ENCODE results near the gene KITLG.

Gene KITLG

DNA sequence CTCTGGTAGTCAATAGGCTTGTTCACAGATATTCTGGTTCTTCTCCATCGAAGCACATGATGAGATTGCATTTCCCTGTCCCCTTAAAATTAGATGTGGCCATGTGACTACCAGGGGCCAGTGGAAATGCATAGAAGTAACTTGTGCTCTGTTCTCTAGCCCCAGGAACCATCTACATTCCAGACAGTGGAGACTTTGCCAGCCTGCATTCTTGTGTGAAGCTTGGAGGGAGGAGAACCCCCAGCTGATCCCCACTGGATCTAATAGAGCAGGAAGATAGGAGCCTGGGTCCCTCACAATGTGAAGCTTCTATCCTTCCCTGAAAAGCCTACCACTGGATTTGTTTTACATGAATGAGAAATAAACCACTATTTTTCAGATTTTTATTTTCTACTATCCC lies 130.1 kb downstream of the KITLG start:
- H3K4me1 ChIP-seq (ENCODE audit: control insufficient read depth, insufficient read depth, low read length) = peaks cover 6% of the 10 kb centered on the region; the same call in 1 of the 2 replicates
- no peaks in the 10 kb centered on the region for H3K27me3 ChIP-seq (ENCODE audit: control insufficient read depth, insufficient read depth, low read length)
- no peak overlapping the region for H3K27ac ChIP-seq (ENCODE audit: low read depth, low read length)
- H3K36me3 ChIP-seq (ENCODE audit: control insufficient read depth, insufficient read depth, low read length) = no peaks in the 10 kb centered on the region
- H3K9me3 ChIP-seq (ENCODE audit: control insufficient read depth, insufficient read depth, low read depth, low read length) = no peaks in the 10 kb centered on the region
- no peak overlapping the region for H3K4me3 ChIP-seq (ENCODE audit: low read depth, low read length)
- H3K9ac ChIP-seq (ENCODE audit: low read length) = no peak overlapping the region

DNA sequence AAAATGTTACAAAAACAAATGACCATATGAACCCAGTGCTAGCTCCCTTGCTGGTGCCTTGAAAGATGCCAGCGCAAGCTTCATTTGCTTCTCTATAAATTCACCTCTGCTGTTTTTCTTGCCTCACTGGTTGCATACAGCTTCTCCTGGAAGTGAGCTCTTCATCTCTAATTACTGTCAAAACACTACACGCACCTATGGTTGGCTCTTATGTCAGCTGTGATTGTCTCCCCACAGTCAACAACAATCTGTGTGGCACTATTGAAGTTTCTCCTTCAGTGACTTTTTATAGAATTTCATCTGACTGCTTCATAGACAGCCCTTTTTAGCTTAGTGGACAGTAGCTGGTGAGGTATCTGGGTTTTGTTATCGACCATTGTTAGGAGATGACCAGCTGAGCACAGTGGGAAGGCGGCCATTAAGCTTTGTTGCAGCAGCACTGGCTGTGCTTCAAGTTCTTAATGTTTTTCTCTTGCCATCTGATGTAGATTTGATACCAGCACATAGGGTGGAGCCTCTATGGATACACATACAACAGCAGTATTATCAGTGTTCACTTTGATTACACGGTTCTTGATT lies 131.8 kb downstream of the KITLG start:
- Histone ChIP-seq H3K36me3 (ENCODE audit: control insufficient read depth, insufficient read depth, low read length) (no peaks in the 10 kb centered on the region), H3K4me1 (ENCODE audit: control insufficient read depth, insufficient read depth, low read length) (peaks cover 6% of the 10 kb centered on the region; the same call in 1 of the 2 replicates), H3K9ac (ENCODE audit: low read length) (no peak overlapping the region), H3K27ac (ENCODE audit: low read depth, low read length) (no peak overlapping the region), H3K9me3 (ENCODE audit: control insufficient read depth, insufficient read depth, low read depth, low read length) (no peaks in the 10 kb centered on the region), H3K27me3 (ENCODE audit: control insufficient read depth, insufficient read depth, low read length) (no peaks in the 10 kb centered on the region), H3K4me3 (ENCODE audit: low read depth, low read length) (no peak overlapping the region)

DNA sequence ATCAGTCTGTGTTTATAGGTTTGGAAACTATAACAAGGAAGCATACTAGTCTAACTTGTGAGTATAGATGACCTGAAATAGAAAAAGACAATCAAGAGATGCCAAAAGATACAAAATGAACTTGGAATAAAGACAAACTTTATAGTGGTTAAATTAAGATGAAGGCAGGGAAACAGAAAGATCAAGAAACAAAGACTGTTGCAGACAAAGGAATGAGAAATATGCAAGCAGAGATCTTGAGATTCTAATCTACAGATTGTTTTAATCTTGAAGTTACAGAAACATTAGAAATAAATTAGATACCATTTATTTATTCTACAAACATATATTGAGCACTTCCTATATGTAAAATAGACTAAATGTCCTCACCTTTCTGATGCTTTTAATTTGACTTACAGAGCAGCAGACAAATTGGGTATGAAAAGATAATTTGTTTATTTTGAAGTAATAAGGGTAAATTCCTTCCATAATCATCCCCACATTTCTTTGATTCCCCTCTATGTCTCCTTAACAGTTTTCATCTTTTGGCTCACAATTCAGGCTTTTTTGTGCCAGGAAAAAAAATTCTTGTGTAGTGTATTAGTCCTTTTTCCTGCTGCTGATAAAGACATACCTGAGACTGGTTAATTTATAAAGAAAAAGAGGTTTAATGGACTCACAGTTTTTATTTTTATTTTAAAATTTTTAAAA lies 134.4 kb downstream of the KITLG start:
- H3K4me1 ChIP-seq (ENCODE audit: control insufficient read depth, insufficient read depth, low read length) = peaks cover 6% of the 10 kb centered on the region; the same call in 1 of the 2 replicates
- no peak overlapping the region for H3K4me3 ChIP-seq (ENCODE audit: low read depth, low read length)
- H3K27me3 ChIP-seq (ENCODE audit: control insufficient read depth, insufficient read depth, low read length) = no peaks in the 10 kb centered on the region
- H3K36me3 ChIP-seq (ENCODE audit: control insufficient read depth, insufficient read depth, low read length) = no peaks in the 10 kb centered on the region
- 0 out of 2 replicates have a peak, but pooled peaks cover 2% of the 10 kb centered on the region for H3K9me3 ChIP-seq (ENCODE audit: control insufficient read depth, insufficient read depth, low read depth, low read length)
- no peak overlapping the region for H3K9ac ChIP-seq (ENCODE audit: low read length)
- no peak overlapping the region for H3K27ac ChIP-seq (ENCODE audit: low read depth, low read length)

DNA sequence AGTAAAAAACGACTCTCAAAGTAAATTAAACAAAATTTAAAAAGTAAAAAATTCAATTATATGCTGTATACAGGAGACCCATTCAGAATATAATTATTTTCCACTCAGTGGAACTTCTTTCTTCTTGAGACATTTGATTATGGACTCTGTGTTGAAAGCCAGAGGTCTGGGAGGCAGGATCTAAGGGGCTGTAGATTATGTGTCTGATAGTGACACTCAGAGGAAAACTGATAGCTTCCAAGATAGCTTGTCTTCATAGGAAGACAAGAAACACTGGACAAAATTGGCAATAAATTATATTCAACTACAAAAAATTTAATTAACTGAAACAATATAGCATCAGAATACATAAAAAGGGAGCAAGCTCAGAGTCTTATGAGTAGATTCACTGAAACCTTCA lies 135.8 kb downstream of the KITLG start:
- Histone ChIP-seq H3K9ac (ENCODE audit: low read length) (no peak overlapping the region), H3K4me3 (ENCODE audit: low read depth, low read length) (no peak overlapping the region), H3K27me3 (ENCODE audit: control insufficient read depth, insufficient read depth, low read length) (no peaks in the 10 kb centered on the region), H3K27ac (ENCODE audit: low read depth, low read length) (no peak overlapping the region), H3K9me3 (ENCODE audit: control insufficient read depth, insufficient read depth, low read depth, low read length) (0 out of 2 replicates have a peak, but pooled peaks cover 2% of the 10 kb centered on the region), H3K4me1 (ENCODE audit: control insufficient read depth, insufficient read depth, low read length) (peaks cover 6% of the 10 kb centered on the region; the same call in 1 of the 2 replicates), H3K36me3 (ENCODE audit: control insufficient read depth, insufficient read depth, low read length) (no peaks in the 10 kb centered on the region)
